Middle frontal gyrus (tissue), 1 donor: ENCODE results near the gene CDCP1.

ENCODE experiments used
- DNase-seq: peaks from one replicate; pipeline ENCODE4 v3.0.0-alpha.2; 2015; ENCODE audit warnings: low spot score; ENCODE audit errors: extremely low spot score

Gene CDCP1

GRCh38 chr3:45112939-45113338, 33.2 kb downstream of the CDCP1 start:
- no peak for DNase-seq

- DNase-seq = no peak
Observed at GRCh38 chr3:45110509-45110833, 35.7 kb downstream of the CDCP1 start.

GRCh38 chr3:45109771-45110508, 36.2 kb downstream of the CDCP1 start:
- no peak for DNase-seq

GRCh38 chr3:45106874-45107273, 39.3 kb downstream of the CDCP1 start:
- no peak for DNase-seq

- no peak for DNase-seq
Observed at GRCh38 chr3:45105855-45106671, 40.1 kb downstream of the CDCP1 start.

GRCh38 chr3:45104715-45105711, 41.2 kb downstream of the CDCP1 start:
- no peak for DNase-seq

GRCh38 chr3:45103753-45104714, 42.1 kb downstream of the CDCP1 start:
- DNase-seq = no peak

GRCh38 chr3:45103334-45103733, 42.8 kb downstream of the CDCP1 start:
- DNase-seq = no peak

GRCh38 chr3:45100981-45101407, 45.2 kb downstream of the CDCP1 start:
- DNase-seq = peak; percentile 15

GRCh38 chr3:45098310-45098709, 47.9 kb downstream of the CDCP1 start:
- DNase-seq = no peak

GRCh38 chr3:45097296-45097883, 48.8 kb downstream of the CDCP1 start:
- DNase-seq = no peak

- DNase-seq = no peak
Observed at GRCh38 chr3:45095916-45096526, 50.2 kb downstream of the CDCP1 start.

GRCh38 chr3:45093176-45093575, 53.0 kb downstream of the CDCP1 start:
- DNase-seq = no peak

- DNase-seq = no peak
Observed at GRCh38 chr3:45092132-45093031, 53.8 kb downstream of the CDCP1 start.

GRCh38 chr3:45090855-45091254, 55.3 kb downstream of the CDCP1 start:
- no peak for DNase-seq

GRCh38 chr3:45088543-45089358, 57.4 kb downstream of the CDCP1 start:
- no peak for DNase-seq

GRCh38 chr3:45087155-45087554, 59.0 kb downstream of the CDCP1 start:
- no peak for DNase-seq
